Fibroblast of the aortic adventitia (primary cell): ENCODE data around the gene CNTN5. TPM values are rescaled to one million over a fixed set of nuclear protein-coding genes. Genes with fewer than 3 reads are reported as not detected.
"Not testable (repeated sequence)": the region's sequence is repeated elsewhere in the genome, so short reads cannot be mapped to it uniquely, and the experiment has no call there.

ENCODE experiments used
- DNase-seq: peaks from one replicate; pipeline ENCODE4 v3.0.0-alpha.2; 2010; ENCODE audit warnings: low read depth
- H3K4me3 ChIP-seq: 2 replicates; pipeline ENCODE4 v1.5.1; 2011; ENCODE audit warnings: low read depth, mild to moderate bottlenecking, control low read depth, low read length, moderate library complexity
- total RNA-seq: library from RNA; depleted of rRNA; stranded (reverse); fragments of >200 nt; gene quantifications from 2 replicates; pipeline ENCODE4 v1.2.3, GENCODE V29; 2012; ENCODE audit warnings: low replicate concordance
- TF ChIP-seq, protein P1 (sequence below): IDR thresholded peaks from 2 replicates; pipeline ENCODE4 v1.5.1; 2011; ENCODE audit warnings: mild to moderate bottlenecking, low read length, control low read depth, inconsistent platforms; ENCODE audit not compliant: insufficient read depth

The CNTN5 gene
- total RNA-seq, 1 donor: 0.90 TPM

DNA sequence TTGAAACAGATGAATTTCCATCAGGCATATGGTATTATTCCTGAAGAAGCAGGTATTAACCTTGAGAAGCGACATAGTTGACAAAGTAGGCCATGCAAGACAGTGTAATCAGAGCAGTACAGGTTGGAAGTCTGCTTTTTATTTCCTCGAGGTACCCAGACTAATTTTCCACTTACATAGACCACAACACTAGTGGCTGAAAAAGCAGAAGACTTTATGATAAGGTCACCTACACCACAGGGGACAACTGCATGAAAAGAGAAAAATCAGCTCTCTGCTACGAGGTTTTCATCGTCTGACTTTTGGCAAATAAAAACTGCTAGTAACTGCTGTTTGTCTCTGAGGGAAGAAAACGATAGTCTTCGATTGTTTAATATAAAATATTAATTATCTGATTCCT is 77.5 kb downstream of the CNTN5 start:
- TF ChIP-seq, protein P1, sequence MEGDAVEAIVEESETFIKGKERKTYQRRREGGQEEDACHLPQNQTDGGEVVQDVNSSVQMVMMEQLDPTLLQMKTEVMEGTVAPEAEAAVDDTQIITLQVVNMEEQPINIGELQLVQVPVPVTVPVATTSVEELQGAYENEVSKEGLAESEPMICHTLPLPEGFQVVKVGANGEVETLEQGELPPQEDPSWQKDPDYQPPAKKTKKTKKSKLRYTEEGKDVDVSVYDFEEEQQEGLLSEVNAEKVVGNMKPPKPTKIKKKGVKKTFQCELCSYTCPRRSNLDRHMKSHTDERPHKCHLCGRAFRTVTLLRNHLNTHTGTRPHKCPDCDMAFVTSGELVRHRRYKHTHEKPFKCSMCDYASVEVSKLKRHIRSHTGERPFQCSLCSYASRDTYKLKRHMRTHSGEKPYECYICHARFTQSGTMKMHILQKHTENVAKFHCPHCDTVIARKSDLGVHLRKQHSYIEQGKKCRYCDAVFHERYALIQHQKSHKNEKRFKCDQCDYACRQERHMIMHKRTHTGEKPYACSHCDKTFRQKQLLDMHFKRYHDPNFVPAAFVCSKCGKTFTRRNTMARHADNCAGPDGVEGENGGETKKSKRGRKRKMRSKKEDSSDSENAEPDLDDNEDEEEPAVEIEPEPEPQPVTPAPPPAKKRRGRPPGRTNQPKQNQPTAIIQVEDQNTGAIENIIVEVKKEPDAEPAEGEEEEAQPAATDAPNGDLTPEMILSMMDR: no peak
- H3K4me3 ChIP-seq: no peak overlapping the region
- no peak for DNase-seq

DNA sequence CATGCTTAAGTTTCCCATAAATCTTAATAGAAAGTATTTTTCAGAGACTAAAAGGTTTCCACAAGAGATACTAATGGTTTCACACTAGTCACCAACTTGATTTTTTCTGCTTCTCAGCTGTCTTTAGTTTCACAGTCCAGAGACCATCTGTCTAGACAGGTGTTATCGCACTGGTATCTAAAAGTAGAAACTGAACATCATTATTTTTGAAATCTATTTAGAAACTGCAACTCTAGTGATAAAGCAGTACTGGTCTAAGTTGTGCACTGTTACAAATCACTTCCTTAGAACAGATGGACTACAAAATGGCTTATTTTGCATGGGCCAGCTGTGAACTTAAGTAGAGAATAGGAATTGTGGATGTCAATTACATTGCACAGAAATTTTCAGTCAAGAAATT is 78.0 kb downstream of the CNTN5 start:
- TF ChIP-seq, protein P1: no peak
- H3K4me3 ChIP-seq: no peak overlapping the region
- no peak for DNase-seq

GRCh38 chr11:99117603-99118002 is 96.9 kb downstream of the CNTN5 start:
- DNase-seq: no peak
- H3K4me3 ChIP-seq: no peak overlapping the region
- TF ChIP-seq, protein P1: no peak

- not testable (repeated sequence) for H3K4me3 ChIP-seq, DNase-seq
These were observed 113.1 kb downstream of the CNTN5 start for GRCh38 chr11:99133862-99134261.

DNA sequence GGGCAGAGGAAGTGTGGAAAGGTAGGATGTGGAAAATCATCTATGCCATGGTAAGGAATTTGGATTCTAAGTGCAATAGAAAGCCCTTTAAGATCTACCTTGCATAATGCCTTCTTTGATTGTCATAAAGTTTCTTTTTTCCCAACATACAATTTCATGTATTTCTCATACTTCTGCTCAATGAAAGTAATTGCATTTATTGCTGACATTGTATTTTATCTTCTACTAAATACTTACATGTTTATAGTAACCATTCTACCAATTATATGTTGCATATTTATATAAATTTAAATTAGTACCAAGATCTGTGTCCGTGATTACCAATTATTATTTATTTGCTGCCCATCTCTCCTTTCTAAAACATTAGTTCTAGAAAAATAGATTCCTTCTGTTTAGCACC is 114.8 kb downstream of the CNTN5 start:
- no peak for DNase-seq
- TF ChIP-seq, protein P1: no peak
- H3K4me3 ChIP-seq: no peak overlapping the region

GRCh38 chr11:99142237-99142636 is 121.5 kb downstream of the CNTN5 start:
- H3K4me3 ChIP-seq: no peak overlapping the region
- TF ChIP-seq, protein P1: no peak
- no peak for DNase-seq

GRCh38 chr11:99148352-99148751 is 127.6 kb downstream of the CNTN5 start:
- TF ChIP-seq, protein P1: no peak
- H3K4me3 ChIP-seq: no peak overlapping the region
- no peak for DNase-seq
